Peyer's patch (tissue), 4 donors: ENCODE measurements around the gene PLA2G6. TPM values are rescaled to one million over a fixed set of nuclear protein-coding genes. Genes with fewer than 3 reads are reported as not detected.
A peak's percentile ranks its signal among the peaks of the same experiment; 100 is the strongest.

Experiments
- DNase-seq, 3 donors: peaks; one replicate each; pipeline ENCODE4 v3.0.0-alpha.2; 2017 to 2019
- H3K27ac ChIP-seq, 4 donors: fragments of 200-600 bp; sonication (generic); one replicate each; pipeline ENCODE4 v1.5.1; 2016 to 2019
- H3K27me3 ChIP-seq, 2 donors: fragments of 200-600 bp; sonication (generic); one replicate each; pipeline ENCODE4 v1.5.1; 2019
- H3K36me3 ChIP-seq, 3 donors: fragments of 200-600 bp; sonication (generic); one replicate each; pipeline ENCODE4 v1.5.1; 2016 to 2019
- H3K4me1 ChIP-seq, 4 donors: fragments of 200-600 bp; sonication (generic); one replicate each; pipeline ENCODE4 v1.5.1; 2016 to 2019
- H3K4me3 ChIP-seq, 4 donors: fragments of 200-600 bp; sonication (generic); 1 replicate in 3 of 4; 2 replicates in 1 of 4; pipeline ENCODE4 v1.5.1; 2016 to 2019; ENCODE audit warnings: mild to moderate bottlenecking in 1 of 4
- H3K9me3 ChIP-seq, 4 donors: fragments of 200-600 bp; sonication (generic); one replicate each; pipeline ENCODE4 v1.5.1; 2016 to 2019; ENCODE audit warnings: mild to moderate bottlenecking in 1 of 4
- CTCF ChIP-seq, 6 experiments: fragments of 450-650 bp in 4 of 6; fragments of 200-600 bp in 2 of 6; sonication (generic) in 1 of 6; IDR thresholded peaks; one replicate each; pipeline ENCODE4 v1.5.1; 2017 to 2019; ENCODE audit warnings: antibody characterized with exemption in 6 of 6, mild to moderate bottlenecking in 3 of 6, moderate library complexity in 1 of 6
- POLR2A ChIP-seq, 2 donors: fragments of 450-650 bp; IDR thresholded peaks; one replicate each; pipeline ENCODE4 v1.5.1; 2017; ENCODE audit warnings: antibody characterized with exemption in 2 of 2, mild to moderate bottlenecking in 2 of 2, moderate library complexity in 2 of 2
- total RNA-seq, 4 donors: library from RNA; depleted of rRNA; stranded (reverse); fragments of >200 nt; gene quantifications; one replicate each; pipeline ENCODE4 v1.1.0, GENCODE V29; 2016

PLA2G6 gene
- total RNA-seq, 4 donors from 2014 or later = 19.3 to 102 (median 60.6) TPM

DNA sequence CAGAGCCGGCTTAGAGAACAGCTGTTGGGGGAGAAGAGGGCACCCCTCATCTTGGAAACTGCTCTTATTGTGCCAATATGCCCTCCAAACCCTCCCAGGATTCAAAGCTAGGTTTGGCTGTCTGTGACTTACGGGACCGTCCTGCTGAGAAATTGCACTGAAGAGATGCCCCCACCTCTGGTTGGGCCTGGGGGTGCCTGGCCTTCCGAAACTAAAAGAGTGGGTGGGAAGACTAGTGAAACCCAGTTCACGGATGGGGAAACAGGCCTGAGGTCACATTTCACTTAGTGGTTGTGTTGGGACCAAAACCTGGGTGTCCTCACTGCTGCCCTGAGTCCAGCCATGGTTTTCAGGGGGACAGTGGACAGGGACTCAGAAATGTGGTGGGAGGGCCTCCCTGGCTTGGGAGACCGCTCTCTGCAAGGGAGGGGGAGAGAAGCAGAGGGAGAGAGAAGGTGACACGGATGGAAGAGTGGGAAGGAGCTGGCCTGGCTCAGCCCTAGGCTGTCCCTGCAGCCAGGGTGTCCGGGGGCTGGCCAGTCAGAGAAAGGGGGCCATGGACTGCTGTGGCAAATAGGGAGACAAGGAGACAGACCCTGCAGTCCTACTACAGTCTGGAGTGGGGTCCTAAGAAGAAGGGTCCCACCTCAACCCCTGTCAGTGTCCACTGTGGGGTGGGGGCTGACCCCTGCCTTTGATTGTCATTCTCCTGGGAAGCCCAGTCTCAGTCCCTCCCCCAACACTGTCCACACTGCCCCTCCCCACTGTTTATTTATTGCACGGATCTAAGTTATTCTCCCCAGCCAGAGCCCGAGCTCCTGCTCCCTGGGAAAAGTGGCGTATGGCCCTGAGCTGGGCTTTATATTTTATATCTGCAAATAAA is 33.8 kb upstream of the PLA2G6 start:
- peak in 1 of 3 donors; percentile 34 for DNase-seq
- Histone ChIP-seq H3K4me3 (no peak overlapping the region), H3K27me3 (no peaks in the 10 kb centered on the region), H3K27ac (peak overlapping the region in 2 of 4 donors; percentile 27 to 65), H3K36me3 (no peaks in the 10 kb centered on the region), H3K9me3 (no peaks in the 10 kb centered on the region), H3K4me1 (peaks cover 4 to 35% (median 5%) of the 10 kb centered on the region in 4 donors)
- no peak for TF ChIP-seq POLR2A (IDR thresholded peaks at IDR 0.05)

DNA sequence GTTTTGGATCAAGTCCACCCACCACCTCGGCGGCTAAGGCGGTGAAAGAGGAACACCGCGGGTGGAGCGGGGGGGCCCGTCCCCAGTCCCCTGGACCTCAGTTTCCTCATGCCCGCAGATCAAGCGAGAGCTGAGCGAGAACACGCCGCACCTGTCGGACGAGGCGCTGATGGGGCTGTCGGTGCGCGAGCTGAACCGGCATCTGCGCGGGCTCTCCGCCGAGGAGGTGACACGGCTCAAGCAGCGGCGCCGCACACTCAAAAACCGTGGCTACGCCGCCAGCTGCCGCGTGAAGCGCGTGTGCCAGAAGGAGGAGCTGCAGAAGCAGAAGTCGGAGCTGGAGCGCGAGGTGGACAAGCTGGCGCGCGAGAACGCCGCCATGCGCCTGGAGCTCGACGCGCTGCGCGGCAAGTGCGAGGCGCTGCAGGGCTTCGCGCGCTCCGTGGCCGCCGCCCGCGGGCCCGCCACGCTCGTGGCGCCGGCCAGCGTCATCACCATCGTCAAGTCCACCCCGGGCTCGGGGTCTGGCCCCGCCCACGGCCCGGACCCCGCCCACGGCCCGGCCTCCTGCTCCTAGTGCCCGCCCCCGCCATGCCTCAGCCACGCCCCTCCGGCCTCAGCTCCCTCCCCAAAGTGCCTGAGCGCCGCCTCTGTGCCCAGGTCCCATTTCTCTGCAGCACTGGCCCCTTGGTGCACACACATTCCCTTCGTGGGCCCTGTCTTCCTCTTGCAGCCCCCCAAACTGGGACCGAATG is 32.8 kb upstream of the PLA2G6 start:
- no peaks in the 10 kb centered on the region for H3K36me3 ChIP-seq
- peak overlapping the region; percentile 28 to 41 (median 37) for H3K4me3 ChIP-seq
- peaks cover 4 to 30% (median 5%) of the 10 kb centered on the region in 4 donors for H3K4me1 ChIP-seq
- H3K27ac ChIP-seq = peak overlapping the region in 3 of 4 donors; percentile 27 to 65 (median 27)
- TF ChIP-seq CTCF (IDR thresholded peaks at IDR 0.05) (peak in 4 of 6 experiments; percentile 5 to 29 (median 20)), POLR2A (IDR thresholded peaks at IDR 0.05) (no peak)
- H3K27me3 ChIP-seq = no peaks in the 10 kb centered on the region
- no peaks in the 10 kb centered on the region for H3K9me3 ChIP-seq
- DNase-seq = peak; percentile 79 to 87 (median 81)

- H3K27me3 ChIP-seq = no peaks in the 10 kb centered on the region
- H3K36me3 ChIP-seq = no peaks in the 10 kb centered on the region
- peak overlapping the region in 2 of 4 donors; percentile 27 to 65 for H3K27ac ChIP-seq
- peak overlapping the region; percentile 9 to 39 (median 32) for H3K4me3 ChIP-seq
- DNase-seq = peak in 2 of 3 donors; percentile 56 to 58
- no peaks in the 10 kb centered on the region for H3K9me3 ChIP-seq
- peaks cover 3 to 25% (median 4%) of the 10 kb centered on the region in 4 donors for H3K4me1 ChIP-seq
- TF ChIP-seq CTCF (IDR thresholded peaks at IDR 0.05) = no peak
- TF ChIP-seq POLR2A (IDR thresholded peaks at IDR 0.05) = no peak
Observed at GRCh38 chr22:38213990-38214301, 32.3 kb upstream of the PLA2G6 start.

DNA sequence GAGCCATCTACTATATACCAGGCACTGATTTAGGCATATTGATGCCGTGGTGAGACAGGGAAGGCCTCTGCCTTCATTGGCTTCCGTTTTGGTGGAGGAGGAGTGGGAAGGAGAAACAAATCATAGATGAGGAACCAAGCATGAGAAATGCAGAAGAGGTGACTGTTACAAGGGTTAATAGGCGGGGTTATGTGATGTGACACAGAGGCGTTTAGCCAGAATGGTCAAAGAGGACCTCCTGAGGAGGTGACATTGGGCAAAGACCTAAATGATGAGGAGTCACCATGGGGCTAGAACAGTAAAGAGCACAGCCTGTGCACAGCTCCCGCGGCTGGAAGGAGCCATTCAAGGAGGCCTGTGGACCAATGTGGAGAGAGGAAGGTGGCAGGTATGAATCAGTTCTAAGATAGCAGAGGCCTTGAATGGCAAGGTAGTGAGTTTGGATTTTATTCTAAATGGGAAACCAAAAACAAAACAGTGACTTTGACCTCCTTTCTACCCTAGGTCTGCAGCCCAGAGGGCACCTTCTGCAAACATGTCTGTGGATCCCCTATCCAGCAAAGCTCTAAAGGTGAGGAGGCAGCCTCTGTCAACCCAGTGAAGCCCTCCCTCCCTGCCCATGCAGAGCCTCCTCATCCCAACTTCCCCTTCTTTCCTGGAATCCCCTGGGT is 31.8 kb upstream of the PLA2G6 start:
- peaks cover 0 to 20% (median 0%) of the 10 kb centered on the region in 4 donors for H3K4me1 ChIP-seq
- no peaks in the 10 kb centered on the region for H3K27me3 ChIP-seq
- no peak for DNase-seq
- H3K9me3 ChIP-seq = no peaks in the 10 kb centered on the region
- no peak overlapping the region for H3K4me3 ChIP-seq
- TF ChIP-seq POLR2A (IDR thresholded peaks at IDR 0.05) (no peak), CTCF (IDR thresholded peaks at IDR 0.05) (no peak)
- no peaks in the 10 kb centered on the region for H3K36me3 ChIP-seq
- no peak overlapping the region for H3K27ac ChIP-seq

- Histone ChIP-seq H3K4me1 (peaks cover 0 to 13% (median 0%) of the 10 kb centered on the region in 4 donors), H3K27me3 (no peaks in the 10 kb centered on the region), H3K4me3 (no peak overlapping the region), H3K9me3 (no peaks in the 10 kb centered on the region), H3K27ac (no peak overlapping the region), H3K36me3 (no peaks in the 10 kb centered on the region)
- no peak for DNase-seq
- no peak for TF ChIP-seq POLR2A (IDR thresholded peaks at IDR 0.05)
- TF ChIP-seq CTCF (IDR thresholded peaks at IDR 0.05) = no peak
Observed at GRCh38 chr22:38212442-38212841, 30.8 kb upstream of the PLA2G6 start.
